Upper lobe of left lung (tissue), 6 donors: Measurements from ENCODE around the gene GABBR2. TPM values are rescaled to one million over a fixed set of nuclear protein-coding genes. Genes with fewer than 3 reads are reported as not detected.

Experiments used
- ATAC-seq, 2 donors: fragments of 200-7000 bp; cut with Tn5 transposase; one replicate each; pipeline ENCODE4 v1.9.1; 2022; ENCODE audit warnings: mild to moderate bottlenecking in 2 of 2, moderate library complexity in 2 of 2; ENCODE audit not compliant: low FRiP score in 2 of 2
- DNase-seq, 2 donors: peaks; one replicate each; pipeline ENCODE4 v3.0.0-alpha.2; 2019 to 2020
- H3K27ac ChIP-seq, 4 donors: fragments of 200-600 bp; sonication (generic); one replicate each; pipeline ENCODE4 v1.5.1; 2016 to 2019
- H3K27me3 ChIP-seq, 4 donors: fragments of 200-600 bp; sonication (generic); one replicate each; pipeline ENCODE4 v1.5.1; 2017 to 2019
- H3K36me3 ChIP-seq, 4 donors: fragments of 200-600 bp; sonication (generic); one replicate each; pipeline ENCODE4 v1.5.1; 2016 to 2019
- H3K4me1 ChIP-seq, 4 donors: fragments of 200-600 bp; sonication (generic); one replicate each; pipeline ENCODE4 v1.5.1; 2018 to 2019
- H3K4me3 ChIP-seq, 4 donors: fragments of 200-600 bp; sonication (generic); one replicate each; pipeline ENCODE4 v1.5.1; 2017 to 2019; ENCODE audit warnings: mild to moderate bottlenecking in 2 of 4, moderate library complexity in 1 of 4
- H3K9me3 ChIP-seq, 4 donors: fragments of 200-600 bp; sonication (generic); one replicate each; pipeline ENCODE4 v1.5.1; 2018 to 2019
- CTCF ChIP-seq, 6 experiments: fragments of 450-650 bp in 4 of 6; fragments of 200-600 bp in 2 of 6; sonication (generic) in 2 of 6; IDR thresholded peaks; one replicate each; pipeline ENCODE4 v1.5.1; 2016 to 2019; ENCODE audit warnings: antibody characterized with exemption in 6 of 6
- EP300 ChIP-seq, 4 donors: sonication (generic); formaldehyde crosslinking; IDR thresholded peaks; one replicate each; pipeline ENCODE4 v1.5.1; 2017; ENCODE audit warnings: antibody characterized with exemption in 4 of 4, control low read depth in 2 of 4
- POLR2A ChIP-seq, 4 donors: fragments of 450-650 bp; IDR thresholded peaks; one replicate each; pipeline ENCODE4 v1.5.1; 2016 to 2017; ENCODE audit warnings: antibody characterized with exemption in 4 of 4, mild to moderate bottlenecking in 2 of 4
- POLR2AphosphoS5 ChIP-seq, 2 donors: sonication (generic); formaldehyde crosslinking; IDR thresholded peaks; one replicate each; pipeline ENCODE4 v1.5.1; 2017; ENCODE audit warnings: antibody characterized with exemption in 2 of 2
- WGBS, 2 donors: methylation state at CpG; one replicate each; pipeline ENCODE4 v1.1.5; 2017 to 2018; 5-methylcytosine and 5-hydroxymethylcytosine counted together
- total RNA-seq, 6 donors: library from RNA; depleted of rRNA in 4 of 6; stranded (reverse); fragments of >200 nt in 4 of 6; gene quantifications; one replicate each; pipeline versions ENCODE4 v1.1.0 to v1.2.1, GENCODE V29; 2016 to 2021
- donor health status: DM: no; HTN: no; CAD: no; lungs with moderate emphysema.
- donor health status: DM: no; HTN: yes; CAD: no; lungs with severe emphysema.

The GABBR2 gene
- total RNA-seq, 6 donors from 2014 or later = 0.15 to 1.00 (median 0.81) TPM; not detected in 1

GRCh38 chr9:98391406-98391805 is 317.3 kb downstream of the GABBR2 start:
- H3K4me1 ChIP-seq = no peaks in the 10 kb centered on the region
- H3K27ac ChIP-seq = no peak overlapping the region
- H3K36me3 ChIP-seq = no peaks in the 10 kb centered on the region
- no peak overlapping the region for H3K4me3 ChIP-seq
- 81 to 93% methylated on average over 7 of the region's 7 CpGs for WGBS, 2 donors
- no peaks in the 10 kb centered on the region for H3K9me3 ChIP-seq
- ATAC-seq = no peak
- no peak for DNase-seq
- no peaks in the 10 kb centered on the region for H3K27me3 ChIP-seq
- TF ChIP-seq EP300 (IDR thresholded peaks at IDR 0.05) = no peak

GRCh38 chr9:98385751-98386150 is 323.0 kb downstream of the GABBR2 start:
- Histone ChIP-seq H3K27me3 (no peaks in the 10 kb centered on the region), H3K4me3 (no peak overlapping the region), H3K27ac (no peak overlapping the region), H3K4me1 (no peaks in the 10 kb centered on the region), H3K9me3 (no peaks in the 10 kb centered on the region), H3K36me3 (no peaks in the 10 kb centered on the region)
- DNase-seq (no peak), ATAC-seq (no peak)
- TF ChIP-seq EP300 (IDR thresholded peaks at IDR 0.05) (no peak), CTCF (IDR thresholded peaks at IDR 0.05) (no peak)
- WGBS, 2 donors = 73 to 86% methylated on average over 3 of the region's 3 CpGs

GRCh38 chr9:98383758-98384157 is 325.0 kb downstream of the GABBR2 start:
- H3K4me3 ChIP-seq = no peak overlapping the region
- DNase-seq (no peak), ATAC-seq (no peak)
- 73 to 78% methylated on average over 4 of the region's 4 CpGs for WGBS, 2 donors
- no peaks in the 10 kb centered on the region for H3K9me3 ChIP-seq
- peaks cover 0 to 9% (median 4%) of the 10 kb centered on the region in 4 donors for H3K4me1 ChIP-seq
- H3K27me3 ChIP-seq = no peaks in the 10 kb centered on the region
- TF ChIP-seq EP300 (IDR thresholded peaks at IDR 0.05) (no peak), CTCF (IDR thresholded peaks at IDR 0.05) (no peak), POLR2AphosphoS5 (IDR thresholded peaks at IDR 0.05) (no peak), POLR2A (IDR thresholded peaks at IDR 0.05) (no peak)
- no peaks in the 10 kb centered on the region for H3K36me3 ChIP-seq
- no peak overlapping the region for H3K27ac ChIP-seq

GRCh38 chr9:98381311-98382103 is 327.2 kb downstream of the GABBR2 start:
- no peaks in the 10 kb centered on the region for H3K27me3 ChIP-seq
- no peak overlapping the region for H3K27ac ChIP-seq
- TF ChIP-seq CTCF (IDR thresholded peaks at IDR 0.05) (no peak), EP300 (IDR thresholded peaks at IDR 0.05) (no peak), POLR2A (IDR thresholded peaks at IDR 0.05) (no peak), POLR2AphosphoS5 (IDR thresholded peaks at IDR 0.05) (no peak)
- no peak overlapping the region for H3K4me3 ChIP-seq
- H3K36me3 ChIP-seq = no peaks in the 10 kb centered on the region
- no peak for ATAC-seq
- peaks cover 0 to 9% (median 4%) of the 10 kb centered on the region in 4 donors for H3K4me1 ChIP-seq
- 91 to 94% methylated on average over 11 to 12 of the region's 12 CpGs for WGBS, 2 donors
- no peaks in the 10 kb centered on the region for H3K9me3 ChIP-seq
- DNase-seq = no peak

- 47 to 61% methylated on average over 7 to 19 of the region's 19 CpGs for WGBS, 2 donors
- TF ChIP-seq CTCF (IDR thresholded peaks at IDR 0.05) = no peak
- no peak for TF ChIP-seq POLR2A (IDR thresholded peaks at IDR 0.05)
- no peak for TF ChIP-seq POLR2AphosphoS5 (IDR thresholded peaks at IDR 0.05)
- no peak for TF ChIP-seq EP300 (IDR thresholded peaks at IDR 0.05)
Measured at GRCh38 chr9:98380065-98380681, 328.6 kb downstream of the GABBR2 start.

More at GRCh38 chr9:98380065-98380681, 328.6 kb downstream of the GABBR2 start:
- ATAC-seq = peak; percentile 16 to 35
- no peaks in the 10 kb centered on the region for H3K9me3 ChIP-seq
- H3K27ac ChIP-seq = no peak overlapping the region
- no peaks in the 10 kb centered on the region for H3K27me3 ChIP-seq
- no peak for DNase-seq
- H3K36me3 ChIP-seq = no peaks in the 10 kb centered on the region
- peaks cover 0 to 9% (median 4%) of the 10 kb centered on the region in 4 donors for H3K4me1 ChIP-seq
- no peak overlapping the region for H3K4me3 ChIP-seq
